Stomach (tissue), 4 donors: ENCODE data around the gene NIN.

Experiments used
- CTCF ChIP-seq, 7 experiments: fragments of 450-650 bp in 4 of 7; fragments of 200-600 bp in 3 of 7; sonication (generic) in 3 of 7; IDR thresholded peaks; one replicate each; pipeline ENCODE4 v1.5.1; 2016 to 2019; ENCODE audit warnings: antibody characterized with exemption in 7 of 7, control low read depth in 2 of 7, mild to moderate bottlenecking in 1 of 7
- POLR2A ChIP-seq, 4 donors: fragments of 450-650 bp; IDR thresholded peaks; one replicate each; pipeline ENCODE4 v1.6.1; 2016; ENCODE audit warnings: antibody characterized with exemption in 4 of 4, control low read depth in 2 of 4, mild to moderate bottlenecking in 1 of 4, moderate library complexity in 1 of 4
- POLR2AphosphoS5 ChIP-seq, 3 donors: sonication (generic); formaldehyde crosslinking; IDR thresholded peaks; one replicate each; pipeline ENCODE4 v1.6.1; 2016; ENCODE audit warnings: antibody characterized with exemption in 3 of 3

GRCh38 chr14:50677527-50678063, 153.4 kb downstream of the NIN start:
- TF ChIP-seq POLR2AphosphoS5 (IDR thresholded peaks at IDR 0.05) (no peak), POLR2A (IDR thresholded peaks at IDR 0.05) (no peak), CTCF (IDR thresholded peaks at IDR 0.05) (no peak)
